C1 segment of cervical spinal cord (tissue), 14 donors: ENCODE data around the gene DGAT2.
"Not testable (repeated sequence)": the region's sequence is repeated elsewhere in the genome, so short reads cannot be mapped to it uniquely, and the experiment has no call there.

Experiments
- DNase-seq, 14 donors: peaks; one replicate each; lab custom pipeline; 2025; lab: John Stamatoyannopoulos, UW

DGAT2 gene

GRCh38 chr11:75748729-75749273 is 19.8 kb upstream of the DGAT2 start:
- not testable (repeated sequence) for DNase-seq

- not testable (repeated sequence) for DNase-seq
These were observed 13.6 kb upstream of the DGAT2 start for GRCh38 chr11:75754933-75755332.

- DNase-seq = no peak
These were observed 10.9 kb upstream of the DGAT2 start for GRCh38 chr11:75757651-75758050.

GRCh38 chr11:75759832-75760231 is 8.7 kb upstream of the DGAT2 start:
- no peak for DNase-seq

- no peak for DNase-seq
These were observed 8.3 kb upstream of the DGAT2 start for GRCh38 chr11:75760243-75760642.

- DNase-seq = no peak
These were observed 7.7 kb upstream of the DGAT2 start for GRCh38 chr11:75760710-75761493.

- DNase-seq = no peak
These were observed 6.4 kb upstream of the DGAT2 start for GRCh38 chr11:75762158-75762557.

- DNase-seq = no peak
These were observed 5.7 kb upstream of the DGAT2 start for GRCh38 chr11:75762885-75763284.

GRCh38 chr11:75763846-75764245 is 4.7 kb upstream of the DGAT2 start:
- no peak for DNase-seq

GRCh38 chr11:75765116-75765515 is 3.5 kb upstream of the DGAT2 start:
- no peak for DNase-seq

- DNase-seq = no peak
These were observed 1.9 kb upstream of the DGAT2 start for GRCh38 chr11:75766443-75767227.

GRCh38 chr11:75767228-75767572 is 1.4 kb upstream of the DGAT2 start:
- DNase-seq = no peak

- no peak for DNase-seq
These were observed 826 bp upstream of the DGAT2 start for GRCh38 chr11:75767793-75768111.

- no peak for DNase-seq
These were observed 562 bp downstream of the DGAT2 start for GRCh38 chr11:75768909-75769771.

GRCh38 chr11:75770102-75770501 is 1.5 kb downstream of the DGAT2 start:
- no peak for DNase-seq

GRCh38 chr11:75771646-75772410 is 3.2 kb downstream of the DGAT2 start:
- no peak for DNase-seq

GRCh38 chr11:75773595-75774353 is 5.2 kb downstream of the DGAT2 start:
- DNase-seq = no peak

- DNase-seq = no peak
These were observed 6.5 kb downstream of the DGAT2 start for GRCh38 chr11:75775056-75775455.

- DNase-seq = no peak
These were observed 8.0 kb downstream of the DGAT2 start for GRCh38 chr11:75776546-75776945.

GRCh38 chr11:75777461-75778110 is 9.0 kb downstream of the DGAT2 start:
- DNase-seq = no peak
